Brain pericyte (primary cell): ENCODE results near the gene ZNF664.

Source experiments
- DNase-seq: peaks from one replicate; pipeline ENCODE4 v3.0.0-alpha.2; 2012; ENCODE audit warnings: low read depth, low spot score

Gene ZNF664

DNA sequence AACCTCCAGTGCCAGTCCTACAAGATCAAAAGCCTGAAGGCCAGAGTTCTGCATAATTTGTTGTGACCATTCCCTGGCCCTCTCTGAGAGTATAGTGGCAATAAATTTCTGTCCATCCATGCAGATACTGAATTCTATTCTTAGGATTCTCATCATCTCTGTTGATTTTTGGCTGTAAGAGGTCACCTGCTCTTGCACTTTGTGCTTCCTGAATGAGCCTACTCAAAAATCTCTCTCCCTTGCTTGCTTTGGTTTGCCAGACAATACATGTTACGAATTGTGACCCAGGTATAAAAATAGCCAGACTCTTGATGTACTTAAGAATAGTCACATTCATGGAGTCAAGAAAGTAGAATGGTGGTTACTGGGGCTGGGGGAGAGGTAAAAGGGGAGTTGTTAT, 16.7 kb downstream of the ZNF664 start:
- DNase-seq = no peak

DNA sequence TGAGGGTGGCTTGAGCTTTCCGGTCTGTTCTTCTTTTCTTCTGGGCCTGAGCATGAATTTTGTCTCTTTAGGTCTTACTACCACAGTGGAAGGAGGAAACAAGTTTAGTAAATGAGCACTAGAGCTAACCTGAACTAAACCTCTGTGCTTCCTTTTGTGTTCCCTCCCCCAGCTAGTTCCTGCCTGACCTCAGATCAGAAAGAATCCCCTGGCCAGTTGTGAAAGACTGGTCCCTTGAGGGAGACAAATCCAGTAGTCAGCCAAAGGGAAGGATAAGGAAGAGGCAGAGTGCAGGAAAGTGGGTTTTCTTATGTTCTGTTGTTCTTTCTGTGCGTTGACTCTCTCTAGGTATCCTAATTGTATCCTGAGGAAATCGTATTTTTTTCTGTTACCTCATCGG, 17.5 kb downstream of the ZNF664 start:
- DNase-seq = no peak

DNA sequence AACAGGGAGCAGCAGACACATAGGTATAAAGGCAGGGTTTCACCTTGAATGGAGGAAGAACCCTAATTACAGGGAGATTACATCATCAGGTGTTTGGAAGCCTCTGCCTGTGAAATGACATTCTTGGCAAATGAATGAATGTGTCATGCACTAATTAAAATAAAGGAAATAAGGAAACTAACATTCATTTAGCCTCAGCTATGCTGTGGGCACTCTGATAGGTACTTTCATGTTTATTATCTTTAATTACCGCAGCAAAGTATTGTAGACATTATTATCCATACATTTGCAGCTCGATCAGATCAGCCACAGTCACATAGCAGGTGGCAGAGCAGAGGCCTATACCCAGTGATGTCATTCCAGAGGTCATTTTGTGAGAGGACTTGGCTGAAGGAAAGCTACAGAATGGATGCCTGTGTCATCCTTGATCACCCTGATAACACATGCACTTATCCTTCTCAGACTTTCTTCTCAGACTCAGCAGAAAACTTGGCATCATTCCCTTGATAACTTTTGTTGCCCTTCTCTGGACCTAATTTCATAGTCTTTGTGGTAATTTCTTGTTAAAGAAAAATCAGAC, 18.4 kb downstream of the ZNF664 start:
- DNase-seq = no peak

DNA sequence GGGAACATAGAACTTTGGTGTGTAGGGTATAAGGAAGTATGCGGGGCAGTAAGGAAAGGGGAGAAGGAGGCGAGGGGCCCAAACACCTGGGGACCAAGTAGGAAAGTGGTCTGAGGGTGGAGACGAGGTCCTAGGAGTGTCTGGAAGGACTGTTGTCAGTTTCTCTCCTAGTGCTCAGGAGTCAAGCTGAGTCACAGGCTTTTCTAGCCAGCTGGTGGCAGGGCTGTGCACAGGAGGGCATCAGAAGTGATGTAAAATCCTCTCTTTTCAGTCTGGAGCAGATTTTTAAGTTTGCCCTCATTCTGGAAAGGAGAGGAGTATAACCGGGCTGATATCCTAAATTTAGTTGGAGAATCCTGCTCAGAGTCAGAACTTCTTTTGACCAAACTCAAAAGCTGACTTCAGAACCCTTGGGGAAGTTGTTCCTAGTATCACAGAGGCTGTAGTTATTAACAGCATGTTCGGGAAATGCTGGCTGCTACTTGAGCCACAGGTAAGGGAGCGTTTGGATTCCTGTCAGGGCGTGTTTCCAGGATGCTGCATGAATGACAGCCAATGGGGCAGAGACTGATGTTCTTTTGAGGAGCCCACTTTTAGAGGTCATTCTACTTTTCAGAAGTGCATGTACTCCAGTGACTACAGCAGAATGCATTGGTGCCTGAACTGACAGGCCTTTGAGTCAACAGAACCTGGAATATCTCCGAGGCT, 19.3 kb downstream of the ZNF664 start:
- no peak for DNase-seq

DNA sequence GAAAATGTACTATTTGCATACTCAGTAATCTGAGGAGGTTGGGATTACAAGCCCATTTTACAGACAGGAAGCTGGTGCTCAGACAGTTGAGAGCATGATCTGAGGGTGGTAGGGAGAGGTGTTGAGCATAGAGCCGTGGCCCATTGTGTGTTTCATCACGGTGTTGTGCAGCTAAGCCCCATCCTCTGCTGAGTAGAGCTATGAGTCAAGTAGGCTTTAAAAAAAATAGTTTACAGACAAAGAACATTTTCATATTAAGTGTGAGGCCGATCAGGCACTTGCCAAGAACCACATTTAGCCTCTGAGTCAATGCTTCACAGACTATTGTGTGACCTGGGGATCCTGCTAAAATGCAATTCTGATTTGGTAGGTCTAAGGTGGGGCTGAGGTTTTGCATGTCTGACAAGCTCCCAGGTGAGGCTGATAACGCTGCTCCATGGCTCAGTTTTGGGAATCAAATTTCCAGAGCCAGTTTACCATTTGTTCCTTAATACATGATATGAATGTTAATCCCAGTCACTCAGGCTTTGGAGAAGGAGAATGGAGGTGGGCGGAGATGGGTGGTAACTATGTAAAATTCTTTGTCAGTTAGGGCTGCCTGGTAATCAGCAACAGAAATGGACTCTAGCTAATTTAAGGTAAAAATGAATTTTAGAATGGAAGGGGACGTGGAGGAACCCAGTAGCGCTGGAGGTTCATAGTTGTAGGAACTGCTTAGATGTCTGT, 22.2 kb downstream of the ZNF664 start:
- no peak for DNase-seq

DNA sequence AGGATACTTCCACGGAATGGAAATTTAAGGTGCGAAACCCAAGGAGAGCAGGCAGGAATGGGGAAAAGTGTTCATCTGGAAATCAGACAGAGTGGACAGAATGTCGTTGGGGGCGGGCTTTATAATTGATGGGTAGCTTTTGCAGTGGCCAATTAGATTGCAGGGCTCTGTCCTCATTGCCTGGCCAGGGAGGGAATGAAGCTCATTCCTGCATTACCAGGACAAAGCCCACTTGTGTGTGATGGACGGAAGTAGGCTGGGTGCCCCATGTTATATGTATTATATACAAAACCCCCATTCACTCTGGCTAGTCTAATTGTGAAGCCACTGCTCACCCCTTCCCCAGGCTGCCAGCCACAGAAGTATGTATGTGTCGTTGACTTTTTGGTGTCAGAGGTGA, 23.6 kb downstream of the ZNF664 start:
- DNase-seq = no peak

DNA sequence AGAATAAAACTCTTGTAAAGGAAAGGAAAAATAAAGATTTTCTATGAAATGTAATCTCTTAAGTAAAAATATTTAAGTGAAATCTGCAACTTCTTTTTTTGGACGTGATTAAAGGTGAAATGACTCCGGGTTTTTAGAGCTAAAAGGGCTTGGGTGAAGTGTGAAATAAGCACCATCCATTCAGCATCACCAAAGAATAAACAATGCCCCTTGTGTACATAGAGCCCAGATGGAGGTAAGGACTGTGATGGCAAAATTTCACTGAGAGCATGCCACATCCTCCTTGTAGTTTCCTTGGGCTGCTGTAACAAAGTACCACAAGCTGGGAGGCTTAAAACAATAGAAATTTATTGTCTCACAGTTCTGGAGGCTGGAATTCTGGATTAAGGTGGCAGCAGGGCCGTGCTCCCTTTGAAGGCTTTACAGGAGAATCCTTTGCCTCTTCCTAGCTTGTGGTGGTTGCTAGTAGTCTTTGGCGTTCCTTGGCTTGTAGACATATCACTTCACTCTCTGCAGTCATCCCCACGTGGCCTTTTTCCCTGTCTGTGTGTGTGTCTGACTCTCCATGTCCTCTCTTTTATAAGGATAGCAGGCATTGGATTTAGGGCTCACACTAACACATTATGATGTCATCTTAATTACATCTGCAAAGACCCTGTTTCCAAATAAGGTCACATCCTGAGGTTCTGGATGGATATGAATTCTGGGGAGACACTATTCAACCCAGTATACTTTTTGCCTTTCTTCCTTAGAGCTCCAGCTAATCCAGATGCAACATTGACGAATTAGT, 24.2 kb downstream of the ZNF664 start:
- no peak for DNase-seq

DNA sequence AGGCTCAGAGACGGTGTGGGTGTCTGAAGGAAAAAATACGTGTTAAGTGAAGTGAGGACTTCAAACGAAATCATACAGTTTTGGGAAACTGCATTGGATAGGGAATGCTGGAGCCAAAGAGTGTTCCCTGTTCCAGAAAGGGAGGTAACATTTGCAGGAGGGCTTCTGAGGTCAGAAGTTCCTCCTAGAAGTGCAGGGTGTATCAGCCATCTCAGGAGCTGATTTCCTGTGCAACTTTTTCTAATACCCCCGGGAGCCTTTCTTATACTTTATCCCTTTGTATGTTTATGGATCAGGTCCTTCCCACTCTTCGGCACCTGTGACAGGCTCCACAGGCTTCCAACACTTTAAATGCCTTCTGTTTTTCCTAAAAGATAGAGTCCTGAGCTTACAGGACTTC, 24.9 kb downstream of the ZNF664 start:
- no peak for DNase-seq

DNA sequence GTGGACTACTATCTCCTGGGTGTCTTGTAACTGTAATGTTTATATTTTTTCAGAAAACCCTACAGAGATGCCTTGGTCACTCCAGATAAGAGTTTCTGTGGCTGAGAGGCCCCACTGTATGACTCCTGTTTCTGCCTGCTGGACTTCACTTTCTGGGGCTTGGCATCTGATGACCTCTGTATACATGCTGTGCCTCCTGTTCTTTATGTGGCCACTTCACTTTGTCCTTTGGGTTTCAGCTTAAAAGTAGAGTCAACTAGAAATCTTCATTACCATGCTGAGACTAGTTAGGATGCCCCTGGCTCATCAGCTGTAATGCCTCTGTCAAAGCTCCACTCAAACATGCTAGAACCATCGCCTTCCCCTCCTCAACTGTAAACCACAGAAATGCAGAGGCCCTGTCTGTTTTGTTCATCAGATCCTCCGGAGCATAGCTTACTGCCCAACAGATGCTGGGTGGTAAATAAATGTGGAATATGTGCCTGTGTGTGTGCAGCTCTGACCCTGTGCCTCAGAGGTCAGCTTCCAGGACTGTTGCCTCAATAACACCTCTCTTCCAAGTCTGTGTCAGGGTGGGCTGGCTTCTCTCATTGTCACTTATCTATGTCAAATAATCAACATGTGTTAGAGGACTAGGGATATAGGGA, 25.5 kb downstream of the ZNF664 start:
- no peak for DNase-seq

DNA sequence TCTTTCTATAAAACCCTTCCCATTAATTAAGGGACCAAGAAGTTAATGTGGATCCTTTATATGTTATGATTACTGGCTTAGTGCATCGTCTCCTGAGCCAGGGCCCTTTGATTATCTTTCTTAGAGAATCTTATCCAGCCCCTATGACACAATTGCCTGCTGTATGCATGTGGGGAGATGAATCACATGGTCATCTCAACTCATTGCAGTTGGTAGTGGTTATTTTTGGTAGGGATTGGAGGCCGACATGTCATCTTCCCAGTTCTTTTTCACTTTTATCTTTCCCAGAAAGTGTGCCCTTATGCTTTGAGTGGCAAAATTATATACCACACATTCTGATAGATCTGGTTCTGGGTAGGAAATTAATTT, 26.0 kb downstream of the ZNF664 start:
- DNase-seq = no peak

DNA sequence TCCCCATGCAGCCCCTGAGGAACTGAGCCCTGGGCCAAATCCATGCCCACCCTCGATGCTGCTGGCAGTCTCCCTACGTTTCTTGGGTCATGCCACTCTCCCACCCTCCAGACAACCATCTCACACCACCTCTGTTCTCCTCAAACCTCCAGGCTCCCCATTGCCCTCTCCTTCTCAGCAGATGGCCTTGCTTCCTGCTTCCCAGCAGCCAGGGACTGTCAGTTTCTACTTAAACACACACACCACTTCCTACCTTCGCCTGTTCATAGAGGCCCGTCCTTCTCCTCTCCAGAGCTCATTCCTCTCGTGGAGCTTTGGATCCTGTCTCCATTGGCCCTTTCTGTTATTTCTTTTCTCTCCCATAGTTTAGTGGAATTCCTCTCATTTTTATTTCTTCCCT, 27.1 kb downstream of the ZNF664 start:
- no peak for DNase-seq

DNA sequence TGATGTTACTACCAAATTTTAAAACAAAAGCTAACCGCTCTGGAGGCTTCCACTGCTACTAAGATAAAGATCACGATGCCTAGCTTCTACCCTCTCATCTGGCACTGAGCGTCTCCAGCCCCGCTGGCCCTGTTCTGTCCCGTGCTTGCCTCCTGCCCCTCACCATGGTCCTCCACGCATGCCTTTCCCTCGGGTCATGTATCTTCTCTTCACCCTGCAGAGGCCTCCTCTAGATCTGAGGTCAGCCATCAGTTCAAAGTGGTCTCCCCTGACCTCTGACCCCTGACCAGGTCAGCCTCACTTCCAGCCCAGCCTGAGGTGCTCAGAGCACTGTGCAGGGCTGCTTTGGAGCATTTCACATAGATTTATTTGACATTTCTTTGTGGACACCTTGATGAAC, 28.3 kb downstream of the ZNF664 start:
- no peak for DNase-seq

DNA sequence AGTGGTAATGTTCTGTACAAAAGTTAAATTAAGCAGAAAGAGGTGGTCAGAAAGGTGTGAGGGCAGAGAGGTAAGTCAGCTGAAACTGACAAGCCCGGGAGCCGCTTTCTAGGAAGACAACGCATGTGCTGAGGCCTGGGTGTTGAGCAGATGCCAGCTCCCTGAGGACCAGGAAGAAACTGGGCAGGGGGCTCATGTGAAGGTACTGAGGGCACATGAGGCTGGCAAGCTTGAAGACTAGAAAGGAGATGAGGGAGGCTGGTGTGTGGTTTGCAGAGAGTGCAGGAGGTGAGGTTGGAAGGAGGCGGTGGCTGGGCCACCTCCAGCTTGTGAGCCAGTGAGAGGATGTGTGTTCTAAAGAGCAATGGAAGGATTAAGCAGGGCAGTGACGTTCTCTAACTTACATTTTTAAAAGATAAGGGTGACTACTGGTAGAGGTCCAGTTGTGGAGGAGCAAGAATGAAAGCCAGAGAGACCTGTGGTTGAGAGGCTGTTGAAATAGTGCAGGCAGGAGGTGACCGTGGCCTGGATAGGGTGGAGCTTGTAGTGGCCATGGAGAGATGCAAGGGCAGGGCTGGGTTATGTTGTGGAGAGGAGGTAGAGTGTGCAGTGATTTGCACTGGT, 29.1 kb downstream of the ZNF664 start:
- no peak for DNase-seq

DNA sequence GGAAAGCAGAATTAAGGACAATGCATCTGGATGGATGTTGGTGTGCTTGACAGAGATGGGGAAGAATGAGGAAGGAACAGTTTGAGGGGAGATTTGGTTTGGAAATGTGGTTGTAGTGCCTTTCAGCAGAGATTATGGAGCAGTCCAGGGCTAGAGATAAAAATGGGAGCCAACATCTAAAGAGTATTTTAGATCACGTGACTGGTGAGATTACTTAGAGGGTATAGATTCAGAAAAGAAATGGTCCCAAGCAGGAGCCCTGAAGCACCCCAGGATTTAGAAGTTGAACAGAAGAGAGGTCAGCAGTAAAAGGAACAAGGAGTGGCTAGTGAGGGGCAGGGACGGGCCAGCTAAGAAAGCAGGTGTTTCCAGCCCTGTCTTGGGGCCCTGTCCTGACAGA, 29.6 kb downstream of the ZNF664 start:
- no peak for DNase-seq

DNA sequence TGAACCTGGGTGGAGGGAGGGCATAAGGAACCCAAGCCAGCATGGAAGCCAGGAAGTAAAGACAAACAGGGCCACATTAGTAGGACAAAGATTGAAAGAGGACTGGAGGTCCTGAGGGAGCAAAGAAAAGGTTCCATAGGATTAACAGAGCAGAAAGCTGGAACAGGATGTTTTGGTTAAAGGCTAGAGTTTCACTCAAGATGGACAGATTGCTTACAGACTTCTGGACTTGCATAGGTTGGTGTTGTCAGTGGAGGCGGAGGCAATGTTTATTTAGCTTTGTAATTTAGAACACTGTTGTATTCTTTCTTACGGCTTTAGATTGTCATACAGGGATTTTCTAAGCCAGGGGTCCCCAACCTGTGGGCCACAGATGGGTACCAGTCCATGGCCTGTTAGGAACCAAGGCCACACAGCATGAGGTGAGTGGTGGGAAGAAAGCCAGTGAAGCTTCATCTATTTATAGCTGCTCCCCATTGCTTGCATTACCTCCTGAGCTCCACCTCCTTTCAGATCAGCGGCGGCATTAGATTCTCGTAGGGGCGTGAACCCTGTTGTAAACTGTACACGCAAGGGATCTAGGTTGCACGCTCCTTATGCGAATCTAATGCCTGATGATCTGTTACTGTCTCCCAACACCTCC, 31.3 kb downstream of the ZNF664 start:
- no peak for DNase-seq

DNA sequence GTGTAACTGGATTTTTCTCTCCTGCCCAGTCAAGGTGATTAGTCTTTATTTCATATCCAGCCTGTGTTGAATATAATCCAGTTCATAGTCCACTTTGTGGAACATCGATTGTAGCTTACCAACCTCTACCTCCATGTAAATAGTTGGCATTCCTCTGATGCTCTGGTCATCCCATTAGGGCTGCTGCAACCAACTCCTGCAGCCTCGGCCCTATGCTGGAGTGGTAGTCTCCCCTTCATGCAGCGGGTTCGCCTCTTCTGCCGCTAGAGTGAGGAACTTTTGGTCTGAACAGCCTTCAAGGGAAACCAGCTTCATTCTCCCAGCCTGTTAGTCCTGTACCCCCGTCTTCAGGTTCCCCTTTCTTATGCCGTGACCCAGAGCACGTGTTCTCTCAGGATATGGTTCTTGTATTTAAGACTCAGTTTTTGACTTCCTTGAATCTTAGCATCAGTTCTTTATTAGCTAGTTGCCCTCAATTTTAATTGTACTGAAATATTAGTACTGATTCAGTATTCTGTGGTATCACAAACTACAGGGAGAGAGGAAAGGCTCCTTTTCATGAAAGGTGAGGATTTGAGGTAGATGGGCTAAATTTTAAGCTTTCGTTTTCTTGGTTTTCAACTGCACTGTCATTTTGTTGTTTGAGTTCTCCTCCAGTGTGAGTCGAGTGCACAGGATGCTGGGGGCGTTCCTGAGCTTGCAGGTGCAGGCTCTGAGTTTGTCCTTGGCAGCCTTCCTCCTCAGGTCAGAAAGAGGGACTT, 33.2 kb downstream of the ZNF664 start:
- DNase-seq = no peak

DNA sequence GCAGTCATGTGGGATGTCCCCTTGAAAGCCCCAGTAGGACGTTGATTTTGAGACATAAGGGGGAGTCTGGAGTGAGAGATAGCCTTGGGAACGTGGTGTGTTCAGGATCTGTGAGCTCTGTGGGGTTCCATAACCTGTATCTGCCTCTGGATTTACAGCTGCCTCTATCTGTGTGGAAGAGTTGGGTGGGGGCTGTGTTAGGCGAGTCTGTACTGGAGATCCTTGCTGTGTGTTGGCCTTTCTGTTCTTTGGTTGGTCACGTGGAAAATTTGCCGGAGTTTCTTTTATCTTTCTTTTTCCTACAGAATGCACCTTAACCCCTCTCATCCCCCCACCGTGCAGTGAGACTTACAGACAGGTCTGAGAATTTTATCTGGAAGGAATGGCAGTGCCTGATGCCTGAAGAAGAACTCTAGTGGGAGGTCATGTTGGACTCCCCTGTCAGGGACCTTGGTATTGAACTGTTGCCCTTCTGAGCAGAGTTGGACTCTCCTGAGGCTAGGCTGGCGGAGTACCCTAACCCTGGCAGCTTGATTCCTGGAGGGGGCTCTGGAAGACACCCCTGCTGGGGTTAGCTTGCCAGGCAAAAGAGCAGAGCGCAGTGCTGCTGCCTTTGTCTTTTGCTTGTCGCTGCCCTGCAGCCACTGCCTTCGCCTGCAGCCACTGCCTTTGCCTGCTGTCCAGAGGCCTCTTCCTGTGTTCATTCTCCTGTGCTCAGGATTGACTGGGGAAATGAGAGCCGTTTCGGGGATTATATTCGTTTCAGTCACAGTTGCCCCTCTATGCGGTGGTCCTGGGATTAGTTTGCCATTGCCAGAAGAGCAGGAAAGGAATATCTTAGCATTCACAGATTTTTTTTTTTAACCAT, 34.1 kb downstream of the ZNF664 start:
- no peak for DNase-seq

DNA sequence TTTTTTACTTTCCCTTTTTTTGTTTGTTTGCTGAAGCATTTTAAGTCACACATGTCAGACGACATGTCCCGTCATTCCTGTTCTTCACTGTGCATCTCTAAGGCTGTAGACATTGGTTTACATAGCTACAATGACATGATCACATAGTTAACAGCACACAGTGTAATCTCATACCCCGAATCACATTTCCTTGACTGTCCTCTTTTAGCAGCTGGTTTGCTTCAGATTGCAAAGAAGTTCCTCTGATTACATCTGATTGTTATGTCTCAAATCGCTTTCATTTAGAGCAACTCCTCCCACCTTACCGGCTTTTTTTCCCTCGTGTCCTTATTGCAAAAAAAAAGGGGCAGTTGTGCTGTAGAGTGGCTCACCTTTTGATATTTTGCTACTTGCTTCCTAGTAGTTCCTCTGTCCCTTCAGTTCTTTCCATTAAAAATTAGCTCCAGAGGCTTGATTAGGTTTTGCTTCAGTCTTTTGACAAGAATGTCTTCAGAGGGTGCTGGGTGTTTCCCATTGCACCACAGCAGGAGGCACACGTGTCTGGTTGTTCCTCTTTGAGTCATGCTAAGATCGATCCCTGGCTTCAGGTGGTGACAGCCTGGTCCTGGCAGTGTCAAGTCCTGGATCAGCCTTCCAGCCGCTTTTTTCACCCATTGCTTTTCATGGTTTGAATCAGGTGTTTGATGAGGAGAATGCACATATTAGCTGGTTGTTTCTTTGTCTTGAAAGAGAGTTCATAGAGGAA, 35.0 kb downstream of the ZNF664 start:
- no peak for DNase-seq

DNA sequence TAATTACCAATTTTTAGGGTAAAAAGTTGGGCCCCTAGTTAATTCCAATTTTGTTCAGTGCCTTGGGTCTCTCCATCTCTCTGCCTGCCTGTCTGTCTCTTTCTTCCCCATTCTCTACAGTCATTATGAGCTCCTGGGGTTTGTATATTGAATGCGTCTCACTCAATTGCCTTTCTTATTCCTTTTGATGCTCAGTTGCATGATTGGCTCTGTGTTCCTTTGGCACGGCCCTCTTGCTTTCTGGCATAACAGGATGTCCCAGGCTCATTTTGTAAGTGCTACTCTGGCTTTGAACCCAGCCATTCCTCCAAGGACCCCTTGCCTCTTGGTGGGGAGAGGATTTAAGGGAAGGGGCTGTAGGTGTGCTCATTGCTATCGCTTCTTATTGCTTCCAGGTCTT, 35.6 kb downstream of the ZNF664 start:
- DNase-seq = no peak
